ENCODE results near the gene AFAP1.

GRCh38 chr4:7715271-7716009 lies 224.2 kb downstream of the AFAP1 start:
- TF ChIP-seq, protein P1, sequence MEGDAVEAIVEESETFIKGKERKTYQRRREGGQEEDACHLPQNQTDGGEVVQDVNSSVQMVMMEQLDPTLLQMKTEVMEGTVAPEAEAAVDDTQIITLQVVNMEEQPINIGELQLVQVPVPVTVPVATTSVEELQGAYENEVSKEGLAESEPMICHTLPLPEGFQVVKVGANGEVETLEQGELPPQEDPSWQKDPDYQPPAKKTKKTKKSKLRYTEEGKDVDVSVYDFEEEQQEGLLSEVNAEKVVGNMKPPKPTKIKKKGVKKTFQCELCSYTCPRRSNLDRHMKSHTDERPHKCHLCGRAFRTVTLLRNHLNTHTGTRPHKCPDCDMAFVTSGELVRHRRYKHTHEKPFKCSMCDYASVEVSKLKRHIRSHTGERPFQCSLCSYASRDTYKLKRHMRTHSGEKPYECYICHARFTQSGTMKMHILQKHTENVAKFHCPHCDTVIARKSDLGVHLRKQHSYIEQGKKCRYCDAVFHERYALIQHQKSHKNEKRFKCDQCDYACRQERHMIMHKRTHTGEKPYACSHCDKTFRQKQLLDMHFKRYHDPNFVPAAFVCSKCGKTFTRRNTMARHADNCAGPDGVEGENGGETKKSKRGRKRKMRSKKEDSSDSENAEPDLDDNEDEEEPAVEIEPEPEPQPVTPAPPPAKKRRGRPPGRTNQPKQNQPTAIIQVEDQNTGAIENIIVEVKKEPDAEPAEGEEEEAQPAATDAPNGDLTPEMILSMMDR (tag by site-specific recombination; IDR thresholded peaks at IDR 0.05), result no peak
- TF ChIP-seq REST (tag by site-specific recombination; IDR thresholded peaks at IDR 0.05) (no peak), KLF8 (tag by site-specific recombination; IDR thresholded peaks at IDR 0.05) (no peak), ZNF610 (tag by site-specific recombination; IDR thresholded peaks at IDR 0.05; ENCODE audit: borderline replicate concordance) (no peak), BCL11B (tag by site-specific recombination; IDR thresholded peaks at IDR 0.05; ENCODE audit: low read depth) (no peak), ZNF776 (tag by site-specific recombination; IDR thresholded peaks at IDR 0.05; ENCODE audit: borderline replicate concordance) (no peak), ZNF16 (tag by site-specific recombination; IDR thresholded peaks at IDR 0.05; ENCODE audit: low read depth) (no peak)
- TF ChIP-seq, protein P2, sequence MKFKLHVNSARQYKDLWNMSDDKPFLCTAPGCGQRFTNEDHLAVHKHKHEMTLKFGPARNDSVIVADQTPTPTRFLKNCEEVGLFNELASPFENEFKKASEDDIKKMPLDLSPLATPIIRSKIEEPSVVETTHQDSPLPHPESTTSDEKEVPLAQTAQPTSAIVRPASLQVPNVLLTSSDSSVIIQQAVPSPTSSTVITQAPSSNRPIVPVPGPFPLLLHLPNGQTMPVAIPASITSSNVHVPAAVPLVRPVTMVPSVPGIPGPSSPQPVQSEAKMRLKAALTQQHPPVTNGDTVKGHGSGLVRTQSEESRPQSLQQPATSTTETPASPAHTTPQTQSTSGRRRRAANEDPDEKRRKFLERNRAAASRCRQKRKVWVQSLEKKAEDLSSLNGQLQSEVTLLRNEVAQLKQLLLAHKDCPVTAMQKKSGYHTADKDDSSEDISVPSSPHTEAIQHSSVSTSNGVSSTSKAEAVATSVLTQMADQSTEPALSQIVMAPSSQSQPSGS (tag by site-specific recombination; IDR thresholded peaks at IDR 0.05; ENCODE audit: low read depth), result no peak
